HG02852 (cell line): ENCODE results near the gene AVPR1B.

Experiments
- ATAC-seq: cut with Tn5 transposase; IDR thresholded peaks from one replicate; pipeline ENCODE4 v1.9.1; 2021; ENCODE audit warnings: mild to moderate bottlenecking, moderate library complexity; ENCODE audit not compliant: unreplicated experiment

Gene AVPR1B

GRCh38 chr1:206117151-206117948 is at the start of gene AVPR1B:
Gene AVPR1B, minus strand, starts transcription at chr1:206117388. Its CDS starts 498 bp downstream, at chr1:206116890.
- ATAC-seq, result no peak

DNA sequence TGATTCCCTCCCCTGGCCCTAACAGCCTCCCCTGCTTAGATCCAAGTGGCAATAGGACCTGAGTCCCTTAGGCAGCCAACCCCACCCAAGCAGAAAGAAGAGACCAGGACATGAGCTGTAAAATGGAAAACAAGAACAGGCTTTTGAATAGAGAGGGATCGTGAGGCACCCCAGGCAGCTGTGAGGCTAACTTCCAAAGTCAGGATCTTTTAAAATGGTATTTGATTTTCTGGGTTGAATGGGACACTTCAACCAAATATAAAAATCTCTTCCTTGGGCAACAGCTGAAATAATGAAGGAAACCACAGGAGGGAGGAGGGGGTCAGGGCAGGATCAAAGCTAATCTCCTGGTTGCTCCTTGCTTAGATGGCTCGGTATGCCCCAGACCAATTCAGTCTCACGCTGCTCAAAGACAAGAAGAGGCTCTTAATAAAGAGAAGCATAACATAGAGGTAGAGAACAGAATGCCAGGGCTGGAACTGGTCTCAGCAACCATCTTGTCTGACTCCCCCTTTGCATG is 28.6 kb upstream of the AVPR1B start:
- no peak for ATAC-seq

DNA sequence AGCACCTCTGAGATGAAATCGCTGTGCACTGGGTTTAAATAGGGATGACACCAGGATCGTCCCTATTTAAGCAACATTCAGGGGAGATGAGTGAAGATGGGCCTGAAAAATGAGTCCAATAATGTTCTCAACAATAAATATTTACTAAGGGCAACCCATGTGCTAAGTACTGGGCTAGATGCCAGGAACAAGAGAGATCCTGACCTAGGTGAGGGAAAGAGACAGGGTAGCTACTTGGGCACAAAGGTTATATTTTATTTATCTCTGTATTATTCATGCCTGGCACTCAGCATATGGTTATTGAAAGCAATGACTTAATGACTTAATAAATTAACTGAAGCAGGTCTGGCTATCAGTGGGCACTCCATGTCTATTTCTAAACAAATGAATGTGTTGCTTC is 27.4 kb upstream of the AVPR1B start:
- ATAC-seq, result no peak

DNA sequence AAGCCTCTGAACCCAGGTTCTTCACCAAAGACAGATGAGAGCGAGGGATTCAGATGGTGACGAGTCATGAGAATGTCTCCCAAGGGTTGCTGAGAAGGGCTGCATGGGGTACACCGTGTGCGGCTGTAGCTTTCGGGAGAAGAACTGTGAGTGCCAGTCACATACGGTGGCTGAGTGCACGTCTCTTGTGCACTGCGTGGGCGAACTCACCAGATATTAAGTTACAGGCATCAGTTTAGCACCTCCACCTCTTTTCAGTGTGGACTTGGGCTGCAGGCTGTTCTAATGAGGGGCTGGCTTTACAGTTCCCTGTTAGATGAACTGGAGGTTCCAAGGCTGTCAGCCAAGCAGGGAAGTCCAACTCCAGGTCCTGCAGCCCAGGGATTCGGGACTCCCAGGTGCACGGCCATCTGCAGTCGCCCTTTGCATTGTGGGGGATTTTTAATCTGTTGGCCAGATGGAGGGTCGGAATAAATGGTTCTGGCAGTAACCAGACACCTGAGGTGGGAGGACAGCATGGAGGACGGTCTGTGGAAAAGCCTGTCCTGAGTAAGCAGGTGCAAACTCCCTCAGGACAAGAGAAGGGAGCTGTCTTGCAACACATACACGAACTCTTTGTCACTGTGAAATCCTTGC is 26.5 kb upstream of the AVPR1B start:
- ATAC-seq, result no peak

DNA sequence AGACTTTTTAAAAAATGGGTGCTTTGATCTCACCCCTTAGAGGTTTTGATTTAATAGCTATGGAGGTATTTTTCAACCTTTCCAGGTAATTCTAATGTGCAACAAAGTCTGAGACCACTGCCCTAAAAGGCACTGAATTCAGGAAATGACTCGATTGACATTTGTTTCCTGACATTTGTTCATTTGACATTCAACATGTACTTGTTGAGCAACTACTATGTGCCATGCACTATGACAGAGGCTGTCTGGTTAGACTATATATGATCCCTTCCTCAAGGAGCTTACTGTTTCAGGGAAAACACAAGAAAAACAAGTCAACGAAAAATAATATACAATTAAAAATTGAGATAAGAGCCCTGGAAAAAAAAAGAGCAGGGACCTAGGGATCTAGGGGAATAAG is 25.6 kb upstream of the AVPR1B start:
- ATAC-seq, result no peak

- ATAC-seq, result no peak
These were observed 24.8 kb upstream of the AVPR1B start for GRCh38 chr1:206142011-206142410.

- no peak for ATAC-seq
These were observed 19.1 kb upstream of the AVPR1B start for GRCh38 chr1:206136241-206136640.

DNA sequence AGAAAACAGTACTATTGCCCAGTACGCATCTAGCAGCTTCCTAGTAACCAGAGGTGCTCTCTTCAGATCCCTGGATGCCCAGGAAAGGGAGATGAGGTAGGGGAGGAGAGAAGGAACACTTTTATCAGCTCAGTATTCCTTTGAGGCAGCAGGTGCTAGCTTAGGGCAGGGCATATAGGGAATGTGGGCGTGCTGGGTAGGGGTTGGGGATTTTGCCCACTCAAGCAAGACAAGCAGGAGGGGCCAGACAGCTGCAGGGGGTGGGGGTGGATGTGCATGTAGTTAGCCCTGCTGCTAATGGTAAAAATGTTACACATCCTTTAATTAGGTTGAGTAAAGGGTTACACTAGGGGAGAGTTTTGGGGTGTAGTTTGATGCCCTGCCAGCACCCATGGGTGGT is 18.1 kb upstream of the AVPR1B start:
- ATAC-seq, result no peak

DNA sequence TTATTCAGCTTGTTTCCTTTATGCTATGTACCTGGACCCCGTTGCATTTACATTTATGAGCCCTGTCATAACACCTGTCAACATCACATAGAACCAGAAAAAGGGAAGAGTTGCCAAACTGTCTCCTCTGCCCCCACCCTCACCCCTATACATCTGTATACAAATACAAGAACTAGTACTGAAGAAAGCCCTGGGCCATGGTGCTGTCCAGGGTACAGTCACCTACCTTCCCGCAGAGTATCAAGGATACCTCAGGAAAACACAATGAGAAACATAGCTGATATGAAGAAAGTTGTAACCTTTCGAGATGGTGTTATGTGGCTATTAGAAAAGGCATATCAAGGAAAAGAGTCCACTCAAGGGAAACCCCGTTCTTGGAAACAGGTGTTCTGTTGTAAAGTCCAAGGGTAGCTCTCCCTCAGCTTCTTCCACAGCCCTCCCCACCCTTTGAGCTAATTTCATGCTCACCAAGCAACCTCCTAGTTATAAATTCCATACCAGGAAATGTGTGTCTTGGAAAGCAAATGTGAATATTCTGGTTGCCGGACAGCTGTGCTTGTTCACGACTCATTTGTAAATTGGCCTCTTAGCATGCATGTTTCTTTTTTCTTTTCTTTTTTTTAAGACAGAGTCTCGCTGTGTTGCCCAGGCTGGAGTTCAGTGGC is 16.7 kb upstream of the AVPR1B start:
- ATAC-seq, result no peak

GRCh38 chr1:206131037-206131436 is 13.8 kb upstream of the AVPR1B start:
- no peak for ATAC-seq

DNA sequence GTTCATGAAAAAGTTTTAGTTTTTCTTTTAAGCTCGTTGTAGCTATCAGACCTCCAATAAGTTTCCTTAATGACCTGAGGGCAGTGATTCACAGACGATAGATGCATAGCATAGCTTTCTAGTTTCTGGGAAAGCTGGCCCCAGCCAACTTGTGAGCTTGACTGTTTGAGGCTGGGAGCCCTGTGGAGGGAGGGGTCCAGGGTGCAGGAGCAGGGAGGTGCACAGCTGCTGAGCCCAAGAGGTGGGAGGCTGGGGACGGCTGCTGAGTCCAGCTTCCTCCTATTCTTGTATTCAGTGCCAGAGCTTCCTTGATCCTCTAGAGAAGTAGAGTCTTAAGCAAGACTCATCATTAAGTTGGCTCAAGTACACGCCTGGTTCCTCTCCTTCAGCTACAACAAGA is 11.0 kb upstream of the AVPR1B start:
- ATAC-seq, result no peak

GRCh38 chr1:206127336-206127735 is 10.1 kb upstream of the AVPR1B start:
- no peak for ATAC-seq

DNA sequence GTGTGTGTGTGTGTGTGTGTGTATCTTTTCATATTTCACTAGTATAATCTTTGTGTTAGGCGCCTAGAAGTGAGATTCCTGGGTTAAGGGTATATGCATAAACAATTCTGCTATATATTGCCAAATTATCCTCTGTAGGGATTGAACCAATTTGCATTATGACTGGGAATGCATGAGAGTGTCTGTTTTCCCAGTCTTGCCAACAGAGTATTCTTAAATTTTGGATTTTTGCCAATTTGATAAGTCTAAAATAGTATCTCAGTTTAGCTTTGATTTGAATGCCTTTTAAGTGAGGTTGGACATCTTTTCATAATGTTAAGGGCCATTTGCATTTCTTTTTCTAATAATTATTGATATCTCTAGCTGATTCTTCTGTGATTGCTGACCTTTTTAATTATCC is 8.2 kb upstream of the AVPR1B start:
- no peak for ATAC-seq

- no peak for ATAC-seq
These were observed 5.5 kb upstream of the AVPR1B start for GRCh38 chr1:206122686-206123085.

GRCh38 chr1:206121269-206121668 is 4.1 kb upstream of the AVPR1B start:
- no peak for ATAC-seq

GRCh38 chr1:206120406-206120805 is 3.2 kb upstream of the AVPR1B start:
- no peak for ATAC-seq

DNA sequence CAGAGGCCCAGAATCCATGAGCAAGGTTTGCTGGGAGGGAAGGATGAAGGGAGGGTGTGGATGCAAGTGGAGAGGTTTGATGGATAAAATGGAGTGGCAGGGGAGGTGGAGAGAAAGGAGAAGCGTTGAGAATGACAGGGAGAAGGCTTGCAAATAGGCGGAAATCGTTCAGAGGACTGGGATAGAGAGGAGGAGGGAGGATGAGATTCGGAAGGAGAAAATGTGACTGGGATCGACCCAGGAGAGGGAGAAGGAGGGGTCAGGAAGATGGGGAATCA is 376 bp downstream of the AVPR1B start:
- ATAC-seq, result no peak

DNA sequence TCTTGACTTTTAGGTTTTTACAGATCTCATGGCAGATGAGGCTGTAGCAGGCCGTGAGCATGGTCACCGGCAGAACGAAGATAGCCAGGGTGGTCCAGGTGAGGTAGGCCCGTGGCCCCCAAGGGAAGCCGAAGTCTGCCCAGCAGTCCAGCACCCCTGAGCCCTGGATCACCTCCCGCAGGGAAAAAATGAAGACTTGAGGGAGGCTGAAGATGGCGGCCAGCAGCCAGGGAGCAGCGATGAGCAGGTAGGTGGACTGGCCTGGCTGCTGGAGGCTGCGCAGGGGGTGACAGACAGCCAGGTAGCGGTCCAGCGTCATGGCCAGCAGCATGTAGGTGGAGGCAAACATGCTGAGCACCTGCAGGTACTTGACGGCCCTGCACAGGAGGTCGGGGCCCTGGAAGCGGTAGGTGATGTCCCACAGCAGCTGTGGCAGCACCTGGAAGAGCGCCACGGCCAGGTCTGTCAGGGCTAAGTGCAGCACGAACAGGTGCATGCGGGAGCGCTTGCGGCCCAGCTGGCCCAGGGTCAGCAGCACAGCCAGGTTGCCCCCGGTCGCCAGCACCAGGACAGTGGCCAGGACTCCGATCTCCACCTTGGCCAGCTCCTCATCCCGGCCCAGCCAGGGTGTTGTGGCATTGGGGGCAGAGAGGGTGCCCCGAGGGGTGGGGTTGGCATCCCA is 856 bp downstream of the AVPR1B start:
- ATAC-seq, result no peak

DNA sequence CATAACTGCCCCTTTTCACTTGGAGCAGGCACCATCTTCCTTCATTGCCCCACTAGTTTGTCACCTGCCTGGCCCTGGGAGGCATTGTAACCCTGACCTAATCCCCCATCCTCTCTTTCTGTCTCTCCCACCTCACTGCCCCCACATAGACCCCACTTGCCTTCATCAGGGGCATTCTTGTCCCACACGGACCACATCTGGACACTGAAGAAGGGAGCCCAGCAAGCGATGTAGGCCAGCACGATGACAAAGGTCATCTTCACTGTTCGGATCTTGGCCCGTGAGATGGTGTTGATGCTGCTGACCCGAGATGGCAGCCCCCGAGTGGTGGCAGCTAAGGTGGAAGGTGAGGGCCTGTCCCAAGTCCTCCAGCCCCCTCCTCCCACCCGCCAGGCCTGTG is 1.4 kb downstream of the AVPR1B start:
- ATAC-seq, result no peak

GRCh38 chr1:206114692-206115640 is 2.2 kb downstream of the AVPR1B start:
- ATAC-seq, result no peak
